ENCODE results near the gene NSMCE4A.
"Not testable (repeated sequence)": the region's sequence is repeated elsewhere in the genome, so short reads cannot be mapped to it uniquely, and the experiment has no call there.

Gene NSMCE4A

DNA sequence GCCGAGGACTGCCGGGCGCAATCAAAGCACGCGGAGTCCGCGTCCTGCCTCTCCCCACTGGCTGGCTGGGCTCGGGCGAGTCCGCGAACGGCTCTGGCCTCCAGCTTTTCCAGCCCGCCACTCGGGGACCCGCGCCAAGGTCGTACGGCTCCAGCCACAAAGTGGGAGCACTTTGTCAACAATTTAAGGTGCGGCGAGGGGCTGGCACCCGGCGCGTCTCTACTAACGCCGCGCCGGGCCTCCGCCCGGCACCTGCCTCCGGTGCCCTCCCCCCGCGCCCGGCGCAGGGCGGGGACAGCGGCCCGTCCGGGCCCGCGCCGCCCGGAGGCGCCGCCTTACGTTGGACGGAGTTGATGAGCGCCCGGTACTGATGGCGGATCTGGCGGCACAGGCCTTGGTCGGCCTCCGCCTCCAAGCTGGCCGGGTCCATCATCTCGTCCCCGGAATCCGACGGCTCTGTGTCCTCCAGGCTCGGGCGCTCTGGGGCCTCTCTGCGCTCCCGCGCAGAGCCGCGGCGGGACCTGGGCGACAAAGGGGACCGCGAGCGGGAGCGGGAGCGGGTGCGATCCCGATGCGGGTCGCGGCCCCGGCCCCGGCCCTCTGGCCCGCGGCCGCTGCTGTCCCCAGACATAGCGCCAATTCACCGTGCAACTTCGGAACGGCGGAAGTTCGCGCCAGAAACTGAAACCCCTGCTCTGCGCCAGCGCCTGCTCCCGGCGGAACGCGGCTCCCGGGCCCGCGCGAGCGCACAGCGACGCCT lies at the start of gene NSMCE4A:
NSMCE4A (minus strand) TSS at position 683 of the 760 bp plus-strand sequence; CDS start at position 631, 52 bp downstream.
- intact Hi-C loops (cut with DNase I), result loop anchor here (1.0 kb wide), 1 partner anchor 46 kb away; the partner anchor contains the start of gene ATE1

DNA sequence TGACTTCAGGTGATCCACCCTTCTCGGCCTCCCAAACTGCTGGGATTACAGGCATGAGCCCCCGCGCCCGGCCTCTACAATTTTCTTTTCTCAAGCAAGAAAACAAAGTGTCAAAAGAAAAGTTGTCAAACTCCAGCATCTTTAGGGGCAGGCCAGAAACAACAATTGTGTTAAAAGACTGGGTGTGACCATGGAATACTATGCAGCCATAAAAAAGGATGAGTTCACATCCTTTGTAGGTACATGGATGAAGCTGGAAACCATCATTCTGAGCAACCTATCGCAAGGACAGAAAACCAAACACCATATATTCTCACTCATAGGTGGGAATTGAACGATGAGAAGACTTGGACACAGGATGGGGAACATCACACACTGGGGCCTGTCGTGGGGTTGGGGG lies 48.2 kb upstream of the NSMCE4A start:
- intact Hi-C loops (cut with DNase I); DNase-seq: not testable (repeated sequence)

More for the DNA sequence above, at the start of gene NSMCE4A:
- peak; percentile 63 to 96 (median 70) for DNase-seq

DNA sequence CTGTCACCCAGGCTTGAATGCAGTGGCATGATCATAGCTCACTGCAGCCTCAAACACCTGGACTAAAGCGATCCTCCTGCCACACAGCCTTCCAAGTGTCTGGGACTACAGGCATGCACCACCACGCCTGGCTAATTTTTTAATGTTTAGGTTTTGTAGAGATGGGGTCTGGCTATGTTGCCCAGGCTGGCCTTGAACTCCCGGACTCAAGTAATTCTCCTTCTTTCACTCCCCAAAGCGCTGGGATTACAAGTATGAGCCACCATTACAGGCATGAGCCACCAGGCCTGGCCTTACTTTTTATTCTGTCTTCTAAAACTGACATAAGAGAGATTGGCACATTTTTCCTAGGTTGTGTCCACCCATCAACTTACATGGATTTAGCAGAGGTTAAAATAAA lies 47.3 kb upstream of the NSMCE4A start:
- DNase-seq, result no peak
- intact Hi-C loops (cut with DNase I), result no loop called here

- no peak for DNase-seq
- intact Hi-C loops (cut with DNase I), result no loop called here
Observed at GRCh38 chr10:122021828-122022227, 46.8 kb upstream of the NSMCE4A start.

- intact Hi-C loops (cut with DNase I), result no loop called here
- no peak for DNase-seq
Observed at GRCh38 chr10:122021379-122021778, 46.4 kb upstream of the NSMCE4A start.

GRCh38 chr10:122020226-122020625 lies 45.2 kb upstream of the NSMCE4A start:
- no peak for DNase-seq
- intact Hi-C loops (cut with DNase I), result no loop called here

DNA sequence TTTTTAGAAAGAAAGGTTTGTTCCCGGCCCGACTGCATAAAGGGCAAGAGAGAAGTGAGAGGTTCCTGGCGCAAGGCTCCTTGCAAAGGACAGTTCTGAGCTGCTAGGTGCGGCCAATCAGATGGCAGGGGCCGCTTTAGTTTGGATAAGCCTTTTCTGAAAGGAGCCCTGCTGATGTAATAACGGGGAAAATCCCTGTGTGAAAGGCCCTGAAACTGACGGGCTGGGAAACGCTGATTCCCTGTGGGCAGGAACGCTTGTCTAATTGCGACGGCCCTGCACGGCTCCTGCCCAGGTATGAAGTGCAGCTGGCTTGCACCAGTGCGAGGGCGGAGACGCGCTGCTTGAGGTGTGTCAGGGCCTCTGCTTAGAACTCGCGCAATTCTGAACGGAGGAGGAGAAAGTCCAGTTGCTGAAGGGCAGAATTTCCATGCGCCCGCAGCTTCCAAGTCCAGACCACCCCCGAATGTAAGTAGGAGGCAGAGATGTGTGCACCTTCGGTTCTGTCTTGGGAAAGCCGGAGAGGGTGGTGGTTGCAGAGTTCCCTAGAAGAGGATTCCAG lies 44.5 kb upstream of the NSMCE4A start:
- intact Hi-C loops (cut with DNase I), result no loop called here
- no peak for DNase-seq

DNA sequence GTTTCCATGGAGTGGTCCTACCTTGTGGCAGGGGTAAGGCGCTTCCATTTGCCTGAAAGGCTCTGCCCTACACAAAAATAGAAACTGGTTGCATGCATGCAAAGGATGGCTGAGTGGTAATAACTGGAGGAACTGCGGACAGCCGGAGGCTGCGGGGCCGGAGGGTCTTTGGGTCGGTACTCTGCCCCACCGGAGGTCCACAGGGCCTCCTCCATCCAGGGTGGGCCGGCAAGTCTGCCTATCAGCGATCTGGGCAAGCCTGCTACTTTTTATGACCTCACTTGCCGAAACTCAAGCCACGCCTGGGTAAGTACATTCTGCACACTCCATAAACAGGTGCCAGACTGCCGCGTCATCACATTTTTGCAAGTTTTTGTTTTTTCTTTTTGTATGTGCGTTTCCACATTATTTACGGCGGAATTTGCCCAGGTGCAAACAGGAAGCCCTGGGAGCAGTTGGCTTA lies 44.0 kb upstream of the NSMCE4A start:
- DNase-seq, result no peak
- intact Hi-C loops (cut with DNase I), result no loop called here

GRCh38 chr10:122018491-122018890 lies 43.5 kb upstream of the NSMCE4A start:
- DNase-seq, result no peak
- intact Hi-C loops (cut with DNase I), result no loop called here

DNA sequence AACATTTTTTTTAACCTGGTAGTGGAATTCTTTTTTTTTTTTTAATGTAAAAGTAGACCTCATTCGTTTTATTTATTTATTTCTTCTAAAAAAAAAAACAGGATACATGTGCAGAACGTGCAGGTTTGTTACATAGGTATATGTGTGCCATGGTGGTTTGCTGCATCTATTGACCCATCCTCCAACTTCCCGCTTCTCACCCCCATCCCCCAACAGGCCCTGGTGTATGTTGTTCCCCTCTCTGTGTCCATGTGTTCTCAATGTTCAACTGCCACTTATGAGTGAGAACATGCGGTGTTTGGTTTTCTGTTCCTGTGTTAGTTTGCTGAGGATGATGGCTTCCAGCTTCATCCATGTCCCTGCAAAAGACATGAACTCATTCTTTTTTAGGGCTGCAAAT lies 42.9 kb upstream of the NSMCE4A start:
- DNase-seq; intact Hi-C loops (cut with DNase I): not testable (repeated sequence)

DNA sequence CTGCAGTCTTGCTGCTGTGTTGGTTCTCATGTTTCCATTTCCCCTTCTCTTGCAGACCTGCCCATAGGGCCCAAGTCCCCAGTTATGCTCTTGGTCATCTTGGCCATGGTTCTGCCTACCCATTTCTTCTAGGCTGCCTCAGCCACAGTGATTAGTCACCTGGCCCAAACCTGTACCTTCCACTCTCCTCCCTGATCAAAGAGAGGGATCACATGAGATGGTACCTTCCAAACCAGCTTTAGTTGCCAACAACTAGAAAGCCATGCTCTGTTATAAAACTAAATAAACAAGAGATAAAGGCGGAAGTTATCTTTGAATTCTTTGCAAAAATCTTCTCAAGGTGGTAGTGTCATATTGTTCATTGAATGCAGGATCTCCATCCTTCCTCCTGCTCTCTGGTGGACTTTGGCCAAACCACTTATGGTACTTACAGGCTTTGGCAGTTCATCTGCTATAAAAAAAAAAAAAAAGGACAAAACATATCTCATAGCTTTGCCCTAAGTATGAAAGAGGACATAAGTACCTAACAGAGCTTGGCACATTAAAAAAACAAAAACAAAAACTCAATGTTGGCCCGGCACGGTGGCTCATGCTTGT lies 39.7 kb upstream of the NSMCE4A start:
- intact Hi-C loops (cut with DNase I), result no loop called here
- DNase-seq, result no peak

- no peak for DNase-seq
- intact Hi-C loops (cut with DNase I), result no loop called here
Observed at GRCh38 chr10:122013311-122013780, 38.3 kb upstream of the NSMCE4A start.

GRCh38 chr10:122012731-122013130 lies 37.7 kb upstream of the NSMCE4A start:
- intact Hi-C loops (cut with DNase I), result no loop called here
- no peak for DNase-seq

GRCh38 chr10:122010405-122011050 lies 35.5 kb upstream of the NSMCE4A start:
- intact Hi-C loops (cut with DNase I), result no loop called here
- DNase-seq, result no peak

DNA sequence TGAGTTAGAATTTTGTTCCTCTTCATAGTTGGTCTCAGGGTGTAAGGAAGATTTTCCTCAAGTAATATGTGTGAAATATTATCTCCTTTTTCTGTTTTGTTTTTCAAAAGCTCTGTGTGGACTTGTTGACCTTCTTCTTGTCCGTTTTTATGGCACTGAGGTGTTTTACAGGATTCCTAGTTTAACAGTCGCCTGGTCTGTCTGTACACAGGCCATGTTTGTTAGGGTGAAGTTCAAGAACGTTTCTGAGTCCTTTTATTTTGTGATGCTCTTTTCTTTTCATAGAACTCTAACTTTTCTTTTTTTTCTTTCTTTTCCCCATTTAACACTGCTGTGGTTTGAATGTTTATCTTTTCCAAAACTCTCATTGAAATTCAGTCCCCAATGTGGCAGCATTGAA lies 32.4 kb upstream of the NSMCE4A start:
- DNase-seq, result no peak
- intact Hi-C loops (cut with DNase I), result no loop called here

DNA sequence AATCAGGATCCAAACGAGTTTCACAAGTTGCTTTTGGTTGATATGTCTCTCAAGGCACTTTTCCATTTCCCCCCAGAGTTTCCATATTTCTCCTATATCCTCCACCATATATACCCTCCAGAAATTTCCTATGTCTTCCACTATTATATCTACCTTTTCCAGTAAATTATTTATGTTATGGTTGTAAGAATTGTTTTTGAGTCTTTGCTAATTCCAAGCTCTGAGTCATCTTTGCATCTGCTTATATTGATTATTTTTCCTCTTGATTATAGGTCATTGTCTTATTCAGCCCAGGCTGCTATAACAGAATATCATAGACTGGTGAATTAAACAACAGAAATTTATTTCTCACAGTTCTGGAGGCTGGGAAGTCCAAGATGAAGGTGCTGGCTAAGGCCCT lies 26.7 kb upstream of the NSMCE4A start:
- DNase-seq, result no peak
- intact Hi-C loops (cut with DNase I), result no loop called here

DNA sequence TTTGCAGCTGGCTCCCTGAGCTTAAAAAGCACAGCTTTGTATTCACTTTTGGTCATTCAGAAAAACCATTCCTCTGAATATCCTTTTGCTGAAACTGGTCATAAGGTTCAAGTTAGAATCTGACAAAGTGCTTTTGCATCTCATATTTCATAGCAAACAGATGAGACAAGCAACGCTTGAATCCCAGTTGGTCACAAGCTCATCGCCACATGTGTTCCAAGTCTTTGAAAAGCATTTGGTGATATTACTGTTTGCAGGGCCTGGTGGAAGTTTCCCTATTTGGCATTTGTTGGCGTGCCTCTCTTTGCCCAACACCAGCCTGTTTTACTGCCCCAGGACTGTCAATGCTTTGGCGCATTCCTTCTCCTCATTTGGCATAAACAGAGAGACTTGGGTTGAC lies 24.3 kb upstream of the NSMCE4A start:
- intact Hi-C loops (cut with DNase I), result no loop called here

GRCh38 chr10:121998462-121998861 lies 23.4 kb upstream of the NSMCE4A start:
- intact Hi-C loops (cut with DNase I), result no loop called here
- no peak for DNase-seq

More for the DNA sequence above, 24.3 kb upstream of the NSMCE4A start:
- DNase-seq, result no peak

DNA sequence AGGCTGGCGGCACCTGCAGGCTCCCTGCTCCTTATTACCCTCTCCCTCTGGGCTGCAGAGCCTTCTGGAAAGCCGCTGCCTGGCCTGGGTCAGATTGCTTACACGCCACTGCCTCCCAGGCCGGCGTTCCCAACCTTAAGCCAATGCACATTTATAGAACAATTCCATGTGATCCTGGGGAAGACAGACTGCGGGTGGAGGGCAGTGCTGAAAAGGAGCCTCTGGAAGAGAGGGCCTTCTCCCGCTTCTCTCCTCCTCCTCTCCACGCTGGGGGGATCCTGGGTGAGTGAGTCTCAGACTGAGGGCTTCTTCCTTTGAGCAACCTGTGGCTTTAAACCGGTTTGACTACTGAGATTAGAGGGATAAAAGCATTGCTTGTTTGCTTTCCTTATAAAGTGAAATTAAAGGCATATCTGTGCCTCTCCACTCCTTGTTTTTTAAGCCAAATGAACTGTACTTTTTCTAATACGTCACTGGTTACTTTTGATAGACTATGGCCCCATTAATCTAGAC lies 19.5 kb upstream of the NSMCE4A start:
- intact Hi-C loops (cut with DNase I), result no loop called here
- peak in 1 of 10 donors; percentile 14 for DNase-seq

GRCh38 chr10:121991727-121992126 lies 16.7 kb upstream of the NSMCE4A start:
- DNase-seq; intact Hi-C loops (cut with DNase I): not testable (repeated sequence)

Measured in posterior cingulate gyrus (tissue), 11 donors.